Embryonic facial prominence (tissue), 1 donor: ENCODE results near the gene SEPTIN5.
"Not testable (repeated sequence)": the region's sequence is repeated elsewhere in the genome, so short reads cannot be mapped to it uniquely, and the experiment has no call there.

Experiments
- DNase-seq: peaks from one replicate; pipeline ENCODE4 v3.0.0-alpha.2; 2016; ENCODE audit errors: extremely low spot score

The SEPTIN5 gene

GRCh38 chr22:19680911-19681862 is 33.1 kb upstream of the SEPTIN5 start:
- no peak for DNase-seq

GRCh38 chr22:19681863-19682245 is 32.4 kb upstream of the SEPTIN5 start:
- no peak for DNase-seq

- no peak for DNase-seq
Measured at GRCh38 chr22:19686946-19687345, 27.4 kb upstream of the SEPTIN5 start.

GRCh38 chr22:19687561-19688300 is 26.6 kb upstream of the SEPTIN5 start:
- DNase-seq, result no peak

GRCh38 chr22:19688301-19689290 is 25.7 kb upstream of the SEPTIN5 start:
- no peak for DNase-seq

GRCh38 chr22:19689408-19689807 is 24.9 kb upstream of the SEPTIN5 start:
- DNase-seq, result no peak

GRCh38 chr22:19691007-19691720 is 23.1 kb upstream of the SEPTIN5 start:
- DNase-seq, result no peak

- no peak for DNase-seq
Measured at GRCh38 chr22:19691721-19692341, 22.5 kb upstream of the SEPTIN5 start.

- no peak for DNase-seq
Measured at GRCh38 chr22:19693581-19693980, 20.7 kb upstream of the SEPTIN5 start.

- DNase-seq, result no peak
Measured at GRCh38 chr22:19693981-19694670, 20.2 kb upstream of the SEPTIN5 start.

- DNase-seq, result no peak
Measured at GRCh38 chr22:19694696-19695095, 19.6 kb upstream of the SEPTIN5 start.

- DNase-seq, result no peak
Measured at GRCh38 chr22:19696504-19697276, 17.6 kb upstream of the SEPTIN5 start.

- not testable (repeated sequence) for DNase-seq
Measured at GRCh38 chr22:19697871-19698270, 16.4 kb upstream of the SEPTIN5 start.

- no peak for DNase-seq
Measured at GRCh38 chr22:19700790-19701419, 13.4 kb upstream of the SEPTIN5 start.

GRCh38 chr22:19701420-19702145 is 12.7 kb upstream of the SEPTIN5 start:
- DNase-seq, result no peak

- DNase-seq, result no peak
Measured at GRCh38 chr22:19703869-19704268, 10.4 kb upstream of the SEPTIN5 start.

GRCh38 chr22:19704355-19705015 is 9.8 kb upstream of the SEPTIN5 start:
- no peak for DNase-seq
